ENCODE measurements around the gene ERC2. TPM values are rescaled to one million over a fixed set of nuclear protein-coding genes. Genes with fewer than 3 reads are reported as not detected.

ERC2 gene
- total RNA-seq, 2 donors from 2014 or later = 1.2 TPM; not detected in 1

- no peak overlapping the region for H3K4me3 ChIP-seq
- no peak for ATAC-seq (ENCODE audit: insufficient number of reproducible peaks, low FRiP score, low read depth)
- no peaks in the 10 kb centered on the region for H3K9me3 ChIP-seq
- no peak for DNase-seq (ENCODE audit: low spot score)
- no peaks in the 10 kb centered on the region for H3K36me3 ChIP-seq
- H3K27me3 ChIP-seq (replicated peaks; ENCODE audit: insufficient read depth) = no peaks in the 10 kb centered on the region
- H3K4me1 ChIP-seq (ENCODE audit: control insufficient read depth in 1 of 2, low read depth in 2 of 2) = no peaks in the 10 kb centered on the region
- H3K27ac ChIP-seq = no peak overlapping the region
- no peak for TF ChIP-seq CTCF (IDR thresholded peaks at IDR 0.05)
Observed at GRCh38 chr3:55558316-55558715, 910.0 kb downstream of the ERC2 start.

DNA sequence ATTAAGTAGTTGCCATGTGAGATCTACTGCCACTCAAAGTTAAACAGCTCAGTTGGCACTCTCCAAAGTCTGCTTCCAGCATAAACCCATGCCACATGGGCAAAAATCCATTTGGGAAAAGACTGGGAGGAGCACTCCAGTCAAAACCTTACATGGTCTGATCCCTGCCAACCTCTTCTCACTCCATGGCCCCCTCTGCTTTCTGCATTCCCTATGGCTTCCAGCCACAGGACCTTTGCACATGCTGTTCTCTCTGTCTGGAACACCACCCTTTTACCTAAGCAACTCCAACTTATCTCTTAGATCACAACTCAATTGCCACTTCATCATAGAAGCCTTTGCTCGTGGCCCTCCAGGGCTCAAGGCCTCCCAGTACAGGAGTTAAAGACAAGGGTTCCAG lies 910.7 kb downstream of the ERC2 start:
- no peaks in the 10 kb centered on the region for H3K4me1 ChIP-seq (ENCODE audit: control insufficient read depth in 1 of 2, low read depth in 2 of 2)
- DNase-seq (ENCODE audit: low spot score) (no peak), ATAC-seq (ENCODE audit: insufficient number of reproducible peaks, low FRiP score, low read depth) (no peak)
- no peak for TF ChIP-seq CTCF (IDR thresholded peaks at IDR 0.05)
- H3K27ac ChIP-seq = no peak overlapping the region
- H3K27me3 ChIP-seq (replicated peaks; ENCODE audit: insufficient read depth) = no peaks in the 10 kb centered on the region
- H3K9me3 ChIP-seq = no peaks in the 10 kb centered on the region
- no peaks in the 10 kb centered on the region for H3K36me3 ChIP-seq
- H3K4me3 ChIP-seq = no peak overlapping the region

GRCh38 chr3:55556619-55557537 lies 911.4 kb downstream of the ERC2 start:
- no peaks in the 10 kb centered on the region for H3K27me3 ChIP-seq (replicated peaks; ENCODE audit: insufficient read depth)
- no peak for TF ChIP-seq CTCF (IDR thresholded peaks at IDR 0.05)
- no peak overlapping the region for H3K27ac ChIP-seq
- H3K36me3 ChIP-seq = no peaks in the 10 kb centered on the region
- no peaks in the 10 kb centered on the region for H3K9me3 ChIP-seq
- H3K4me1 ChIP-seq (ENCODE audit: control insufficient read depth in 1 of 2, low read depth in 2 of 2) = no peaks in the 10 kb centered on the region
- DNase-seq (ENCODE audit: low spot score) (no peak), ATAC-seq (ENCODE audit: insufficient number of reproducible peaks, low FRiP score, low read depth) (no peak)
- H3K4me3 ChIP-seq = no peak overlapping the region

GRCh38 chr3:55555873-55556618 lies 912.2 kb downstream of the ERC2 start:
- Histone ChIP-seq H3K27me3 (replicated peaks; ENCODE audit: insufficient read depth) (no peaks in the 10 kb centered on the region), H3K27ac (no peak overlapping the region), H3K36me3 (no peaks in the 10 kb centered on the region), H3K4me1 (ENCODE audit: control insufficient read depth in 1 of 2, low read depth in 2 of 2) (no peaks in the 10 kb centered on the region), H3K9me3 (no peaks in the 10 kb centered on the region), H3K4me3 (no peak overlapping the region)
- no peak for TF ChIP-seq CTCF (IDR thresholded peaks at IDR 0.05)
- no peak for ATAC-seq (ENCODE audit: insufficient number of reproducible peaks, low FRiP score, low read depth)
- DNase-seq (ENCODE audit: low spot score) = no peak
